ENCODE results near the gene TXNDC11. TPM values are rescaled to one million over a fixed set of nuclear protein-coding genes. Genes with fewer than 3 reads are reported as not detected.

Gene TXNDC11
- total RNA-seq, 1 donor from 2014 or later, result 86.5 TPM

GRCh38 chr16:11783319-11784037, 40.8 kb upstream of the TXNDC11 start:
- peaks cover 2 to 41% of the 10 kb centered on the region in 2 donors for H3K4me1 ChIP-seq
- intact Hi-C loops (cut with DNase I), result loop anchor here (2.0 kb wide), 1 partner anchor 13 kb away; the partner anchor contains the start of gene ZC3H7A
- no peaks in the 10 kb centered on the region for H3K9me3 ChIP-seq
- DNase-seq (ENCODE audit: low spot score in 2 of 2), result no peak
- TF ChIP-seq, protein P1, sequence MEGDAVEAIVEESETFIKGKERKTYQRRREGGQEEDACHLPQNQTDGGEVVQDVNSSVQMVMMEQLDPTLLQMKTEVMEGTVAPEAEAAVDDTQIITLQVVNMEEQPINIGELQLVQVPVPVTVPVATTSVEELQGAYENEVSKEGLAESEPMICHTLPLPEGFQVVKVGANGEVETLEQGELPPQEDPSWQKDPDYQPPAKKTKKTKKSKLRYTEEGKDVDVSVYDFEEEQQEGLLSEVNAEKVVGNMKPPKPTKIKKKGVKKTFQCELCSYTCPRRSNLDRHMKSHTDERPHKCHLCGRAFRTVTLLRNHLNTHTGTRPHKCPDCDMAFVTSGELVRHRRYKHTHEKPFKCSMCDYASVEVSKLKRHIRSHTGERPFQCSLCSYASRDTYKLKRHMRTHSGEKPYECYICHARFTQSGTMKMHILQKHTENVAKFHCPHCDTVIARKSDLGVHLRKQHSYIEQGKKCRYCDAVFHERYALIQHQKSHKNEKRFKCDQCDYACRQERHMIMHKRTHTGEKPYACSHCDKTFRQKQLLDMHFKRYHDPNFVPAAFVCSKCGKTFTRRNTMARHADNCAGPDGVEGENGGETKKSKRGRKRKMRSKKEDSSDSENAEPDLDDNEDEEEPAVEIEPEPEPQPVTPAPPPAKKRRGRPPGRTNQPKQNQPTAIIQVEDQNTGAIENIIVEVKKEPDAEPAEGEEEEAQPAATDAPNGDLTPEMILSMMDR (IDR thresholded peaks at IDR 0.05), result no peak
- H3K36me3 ChIP-seq, result peaks cover 11 to 18% of the 10 kb centered on the region in 2 donors
- peak overlapping the region; percentile 38 to 41 for H3K4me3 ChIP-seq
- H3K27me3 ChIP-seq, result no peaks in the 10 kb centered on the region
- H3K27ac ChIP-seq, result peak overlapping the region; percentile 88 to 90

DNA sequence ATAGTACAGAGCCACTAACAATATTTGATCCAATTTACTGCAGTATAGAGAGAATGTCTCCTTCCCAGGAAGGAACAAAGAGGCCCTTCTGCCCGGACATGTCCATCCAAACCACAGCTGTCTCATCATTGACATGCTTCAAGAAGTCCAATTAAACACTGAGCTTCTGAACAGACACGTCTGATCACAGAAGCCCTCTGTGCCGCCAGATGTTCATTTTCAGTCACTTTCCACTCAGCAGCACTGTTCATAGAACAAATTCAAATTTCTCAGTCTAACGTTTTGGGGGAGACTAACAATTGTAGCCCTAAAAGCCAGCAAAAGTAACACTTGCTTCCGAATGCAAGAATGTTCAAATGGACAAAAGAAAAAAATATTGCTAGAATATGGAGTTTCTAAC, 39.1 kb upstream of the TXNDC11 start:
- Histone ChIP-seq H3K9me3 (no peaks in the 10 kb centered on the region), H3K27me3 (no peaks in the 10 kb centered on the region), H3K36me3 (peaks cover 24 to 32% of the 10 kb centered on the region in 2 donors), H3K4me3 (peak overlapping the region in 1 of 2 donors; percentile 41), H3K4me1 (peaks cover 2 to 39% of the 10 kb centered on the region in 2 donors), H3K27ac (peak overlapping the region; percentile 88 to 90)
- no peak for DNase-seq (ENCODE audit: low spot score in 2 of 2)
- intact Hi-C loops (cut with DNase I), result loop anchor here (2.0 kb wide), 1 partner anchor 15 kb away; the partner anchor contains the start of gene ZC3H7A
- TF ChIP-seq, protein P1 (IDR thresholded peaks at IDR 0.05), result no peak

GRCh38 chr16:11780991-11781680, 38.5 kb upstream of the TXNDC11 start:
- no peaks in the 10 kb centered on the region for H3K27me3 ChIP-seq
- no peaks in the 10 kb centered on the region for H3K9me3 ChIP-seq
- intact Hi-C loops (cut with DNase I), result no loop called here
- peak overlapping the region; percentile 88 to 90 for H3K27ac ChIP-seq
- no peak for DNase-seq (ENCODE audit: low spot score in 2 of 2)
- peaks cover 30 to 38% of the 10 kb centered on the region in 2 donors for H3K36me3 ChIP-seq
- TF ChIP-seq, protein P1 (IDR thresholded peaks at IDR 0.05), result no peak
- peaks cover 2 to 36% of the 10 kb centered on the region in 2 donors for H3K4me1 ChIP-seq
- H3K4me3 ChIP-seq, result peak overlapping the region in 1 of 2 donors; percentile 41

GRCh38 chr16:11779074-11779473, 36.4 kb upstream of the TXNDC11 start:
- intact Hi-C loops (cut with DNase I), result no loop called here
- H3K9me3 ChIP-seq, result no peaks in the 10 kb centered on the region
- peaks cover 2 to 28% of the 10 kb centered on the region in 2 donors for H3K4me1 ChIP-seq
- no peak for DNase-seq (ENCODE audit: low spot score in 2 of 2)
- no peaks in the 10 kb centered on the region for H3K27me3 ChIP-seq
- H3K36me3 ChIP-seq, result peaks cover 47 to 58% of the 10 kb centered on the region in 2 donors
- TF ChIP-seq, protein P1 (IDR thresholded peaks at IDR 0.05), result no peak
- no peak overlapping the region for H3K27ac ChIP-seq
- no peak overlapping the region for H3K4me3 ChIP-seq

DNA sequence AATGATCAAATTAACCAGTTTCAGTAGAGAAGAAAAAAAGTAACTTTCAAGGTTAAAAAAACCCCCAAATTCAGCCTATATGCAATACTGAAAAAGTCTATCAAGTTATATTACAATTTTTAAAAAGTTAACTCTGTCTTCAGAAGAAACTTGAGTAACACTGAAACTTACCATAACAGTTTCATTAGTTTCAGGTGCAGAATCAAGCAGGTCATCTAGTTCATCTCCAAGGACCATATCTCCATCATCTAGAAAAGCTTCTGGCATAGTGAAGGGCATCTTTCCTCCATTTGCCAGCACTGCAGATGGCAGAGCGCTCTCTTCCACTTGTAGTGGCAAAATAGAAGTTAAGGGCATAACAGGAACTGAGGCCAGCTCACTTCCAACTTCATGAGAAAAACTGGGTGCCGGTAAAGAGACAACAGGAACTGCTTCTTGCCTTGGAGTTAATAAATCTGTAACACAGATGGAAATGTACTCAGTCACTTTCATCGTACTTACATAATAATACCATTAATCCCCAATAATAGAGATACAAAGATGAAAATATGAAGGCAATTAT, 31.5 kb upstream of the TXNDC11 start:
- H3K36me3 ChIP-seq, result peaks cover 85 to 94% of the 10 kb centered on the region in 2 donors
- H3K27me3 ChIP-seq, result no peaks in the 10 kb centered on the region
- no peaks in the 10 kb centered on the region for H3K4me1 ChIP-seq
- no peak overlapping the region for H3K27ac ChIP-seq
- DNase-seq (ENCODE audit: low spot score in 2 of 2), result no peak
- intact Hi-C loops (cut with DNase I), result no loop called here
- TF ChIP-seq, protein P1 (IDR thresholded peaks at IDR 0.05), result no peak
- H3K9me3 ChIP-seq, result no peaks in the 10 kb centered on the region
- H3K4me3 ChIP-seq, result no peak overlapping the region

All from ascending aorta (tissue), 2 donors.